SK-N-SH (cell line): ENCODE measurements around the gene ADGRA1. TPM values are rescaled to one million over a fixed set of nuclear protein-coding genes. Genes with fewer than 3 reads are reported as not detected.

Source experiments
- CTCF ChIA-PET: fragments of 300-600, 350-600 bp; formaldehyde crosslinking; extraction: SDS; loops from one replicate; lab custom pipeline; 2021; lab: Yijun Ruan, JAX
- POLR2A ChIA-PET: fragments of 350-600 bp; sonication (Branson Sonifier 250); formaldehyde crosslinking; extraction: SDS; loops from one replicate; lab custom pipeline; 2020; ENCODE audit warnings: antibody characterized with exemption, inconsistent platforms; lab: Yijun Ruan, JAX
- DNase-seq: peaks from one replicate; pipeline ENCODE4 v3.0.0; 2012
- H2AFZ ChIP-seq: fragments of 200-600 bp; sonication (generic); 2 replicates; pipeline ENCODE4 v1.8.1; 2016; ENCODE audit warnings: antibody characterized with exemption, mild to moderate bottlenecking, low read depth
- H3F3A ChIP-seq: fragments of 200-600 bp; sonication (generic); replicated peaks from 2 replicates; pipeline ENCODE3; 2016; ENCODE audit warnings: antibody characterized with exemption, mild to moderate bottlenecking; ENCODE audit not compliant: insufficient read depth
- H3K27ac ChIP-seq, 2 experiments: fragments of 200-500 bp in 1 of 2; fragments of 200-600 bp in 1 of 2; sonication (Bioruptor generic) in 1 of 2; sonication (generic), shearing (Covaris generic) in 1 of 2; 2 replicates each; pipeline versions ENCODE4 v1.5.1 to v1.6.1; 2014 to 2016; ENCODE audit warnings: low read depth in 2 of 2, inconsistent platforms in 1 of 2, low read length in 1 of 2, mild to moderate bottlenecking in 1 of 2, mixed read lengths in 1 of 2
- H3K27me3 ChIP-seq: fragments of 200-600 bp; sonication (generic), shearing (Covaris generic); 2 replicates; pipeline ENCODE4 v1.6.1; 2016; ENCODE audit warnings: mixed run types; ENCODE audit not compliant: insufficient read depth
- H3K36me3 ChIP-seq, 2 experiments: fragments of 200-500 bp in 1 of 2; fragments of 200-600 bp in 1 of 2; sonication (Bioruptor generic) in 1 of 2; sonication (generic) in 1 of 2; replicated peaks in 1 of 2; 2 replicates each; pipeline versions ENCODE3 to v1.5.1; 2014 to 2016; ENCODE audit warnings: low read length in 1 of 2, mild to moderate bottlenecking in 1 of 2; ENCODE audit not compliant: insufficient read depth in 2 of 2, control insufficient read depth in 1 of 2
- H3K4me1 ChIP-seq, 2 experiments: fragments of 200-500 bp in 1 of 2; fragments of 200-600 bp in 1 of 2; sonication (Bioruptor generic) in 1 of 2; sonication (generic), shearing (Covaris generic) in 1 of 2; 2 replicates each; pipeline versions ENCODE4 v1.5.1 to v1.6.1; 2014 to 2016; ENCODE audit warnings: low read depth in 1 of 2, low read length in 1 of 2, mixed run types in 1 of 2; ENCODE audit not compliant: insufficient read depth in 2 of 2, control insufficient read depth in 1 of 2
- H3K4me2 ChIP-seq: fragments of 200-600 bp; sonication (generic), shearing (Covaris generic); 2 replicates; pipeline ENCODE4 v1.6.1; 2017; ENCODE audit warnings: mixed run types
- H3K4me3 ChIP-seq, 2 experiments: fragments of 200-500 bp in 1 of 2; fragments of 200-600 bp in 1 of 2; sonication (Bioruptor generic) in 1 of 2; sonication (generic), shearing (Covaris generic) in 1 of 2; 2 replicates each; pipeline versions ENCODE4 v1.5.1 to v1.8.1; 2014 to 2016; ENCODE audit warnings: low read depth in 2 of 2, inconsistent platforms in 1 of 2, low read length in 1 of 2, mild to moderate bottlenecking in 1 of 2, mixed read lengths in 1 of 2, moderate library complexity in 1 of 2
- H3K79me2 ChIP-seq: fragments of 200-600 bp; sonication (generic); 2 replicates; pipeline ENCODE4 v1.8.1; 2017; ENCODE audit warnings: mild to moderate bottlenecking; ENCODE audit not compliant: insufficient read depth
- H3K9ac ChIP-seq: fragments of 200-600 bp; sonication (generic); 2 replicates; pipeline ENCODE4 v1.6.1; 2017; ENCODE audit warnings: mixed run types
- H3K9me2 ChIP-seq: fragments of 200-600 bp; sonication (generic); 2 replicates; pipeline ENCODE4 v1.6.1; 2017; ENCODE audit warnings: mixed run types
- H3K9me3 ChIP-seq: fragments of 200-600 bp; sonication (generic); 2 replicates; pipeline ENCODE4 v1.6.1; 2017; ENCODE audit warnings: mixed run types, mild to moderate bottlenecking, moderate library complexity
- H4K20me1 ChIP-seq: fragments of 200-600 bp; sonication (generic); 2 replicates; pipeline ENCODE4 v1.6.1; 2017; ENCODE audit warnings: mild to moderate bottlenecking, mixed run types; ENCODE audit not compliant: insufficient read depth
- CHD2 ChIP-seq: fragments of 150-350 bp; IDR thresholded peaks from 2 replicates; pipeline ENCODE4 v1.6.1; 2018; ENCODE audit warnings: low read length; ENCODE audit not compliant: partially characterized antibody
- ELF1 ChIP-seq: IDR thresholded peaks from 2 replicates; pipeline ENCODE4 v1.4.0; 2012
- EP300 ChIP-seq, 2 experiments: IDR thresholded peaks; 2 replicates each; pipeline versions ENCODE4 v1.4.0 to v1.6.1; 2012; ENCODE audit warnings: borderline replicate concordance in 1 of 2, low read depth in 1 of 2, low read length in 1 of 2
- EZH2phosphoT487 ChIP-seq: fragments of 200-600 bp; sonication (generic); IDR thresholded peaks from 2 replicates; pipeline ENCODE4 v1.6.1; 2017; ENCODE audit warnings: low read depth, mixed run types, mild to moderate bottlenecking, antibody characterized with exemption, moderate library complexity, borderline replicate concordance
- FOSL2 ChIP-seq: IDR thresholded peaks from 2 replicates; pipeline ENCODE4 v1.4.0; 2012; ENCODE audit warnings: low read depth, mild to moderate bottlenecking, moderate library complexity, borderline replicate concordance
- FOXJ3 ChIP-seq: sonication (generic); formaldehyde crosslinking; IDR thresholded peaks from 2 replicates; pipeline ENCODE4 v1.5.1; 2020; ENCODE audit warnings: mild to moderate bottlenecking, missing genetic modification reagents
- FOXM1 ChIP-seq: IDR thresholded peaks from 2 replicates; pipeline ENCODE4 v1.4.0; 2012; ENCODE audit warnings: low read depth, mild to moderate bottlenecking
- GABPA ChIP-seq: IDR thresholded peaks from 2 replicates; pipeline ENCODE4 v1.4.0; 2012; ENCODE audit warnings: low read depth, mild to moderate bottlenecking
- POLR2AphosphoS5 ChIP-seq: IDR thresholded peaks from 2 replicates; pipeline ENCODE4 v1.6.1; 2012; ENCODE audit warnings: low read depth, low read length
- RCOR1 ChIP-seq: fragments of 150-350 bp; IDR thresholded peaks from 2 replicates; pipeline ENCODE4 v1.6.1; 2017; ENCODE audit warnings: antibody characterized with exemption, low read length
- RFX5 ChIP-seq: IDR thresholded peaks from 2 replicates; pipeline ENCODE4 v1.6.1; 2012; ENCODE audit warnings: mild to moderate bottlenecking, improper control_type of control experiment, low read length
- SMC3 ChIP-seq: IDR thresholded peaks from 2 replicates; pipeline ENCODE4 v1.6.1; 2012; ENCODE audit warnings: low read depth, low read length, improper control_type of control experiment
- TAF1 ChIP-seq: IDR thresholded peaks from 2 replicates; pipeline ENCODE4 v1.6.1; 2012; ENCODE audit warnings: low read depth, mild to moderate bottlenecking, low read length, moderate library complexity, borderline replicate concordance
- TCF12 ChIP-seq: IDR thresholded peaks from 2 replicates; pipeline ENCODE4 v1.4.0; 2012
- TEAD4 ChIP-seq: IDR thresholded peaks from 2 replicates; pipeline ENCODE4 v1.4.0; 2012; ENCODE audit warnings: mild to moderate bottlenecking, borderline replicate concordance; ENCODE audit not compliant: insufficient read depth
- YY1 ChIP-seq: IDR thresholded peaks from 2 replicates; pipeline ENCODE4 v1.4.0; 2012; ENCODE audit warnings: low read depth, mild to moderate bottlenecking
- WGBS: methylation state at CpG from one replicate; pipeline ENCODE4 v1.1.6; 2017; ENCODE audit warnings: low lambda C conversion rate; 5-methylcytosine and 5-hydroxymethylcytosine counted together
- polyA plus RNA-seq, 3 experiments: library from polyadenylated mRNA; depleted of rRNA; stranded (reverse); fragments of >200 nt; gene quantifications; 2 replicates each; pipeline ENCODE4 v1.2.3, GENCODE V29; 2012
- TF ChIP-seq, protein P1 (sequence below): IDR thresholded peaks from 2 replicates; pipeline ENCODE4 v1.4.0; 2012; ENCODE audit warnings: low read depth, borderline replicate concordance
- TF ChIP-seq, protein P2 (sequence below): fragments of 150-350 bp; IDR thresholded peaks from 2 replicates; pipeline ENCODE4 v1.6.1; 2017; ENCODE audit warnings: antibody characterized with exemption, low read length, low read depth, borderline replicate concordance
- TF ChIP-seq, protein P3 (sequence below): fragments of 150-350 bp; IDR thresholded peaks from 2 replicates; pipeline ENCODE4 v1.6.1; 2016; ENCODE audit warnings: mild to moderate bottlenecking, low read depth, low read length
- TF ChIP-seq, protein P4 (sequence below): IDR thresholded peaks from 2 replicates; pipeline ENCODE4; 2012

Gene ADGRA1
- polyA plus RNA-seq, 1 of the 3 experiments (the other 2 are of a cell fraction) = not detected

DNA sequence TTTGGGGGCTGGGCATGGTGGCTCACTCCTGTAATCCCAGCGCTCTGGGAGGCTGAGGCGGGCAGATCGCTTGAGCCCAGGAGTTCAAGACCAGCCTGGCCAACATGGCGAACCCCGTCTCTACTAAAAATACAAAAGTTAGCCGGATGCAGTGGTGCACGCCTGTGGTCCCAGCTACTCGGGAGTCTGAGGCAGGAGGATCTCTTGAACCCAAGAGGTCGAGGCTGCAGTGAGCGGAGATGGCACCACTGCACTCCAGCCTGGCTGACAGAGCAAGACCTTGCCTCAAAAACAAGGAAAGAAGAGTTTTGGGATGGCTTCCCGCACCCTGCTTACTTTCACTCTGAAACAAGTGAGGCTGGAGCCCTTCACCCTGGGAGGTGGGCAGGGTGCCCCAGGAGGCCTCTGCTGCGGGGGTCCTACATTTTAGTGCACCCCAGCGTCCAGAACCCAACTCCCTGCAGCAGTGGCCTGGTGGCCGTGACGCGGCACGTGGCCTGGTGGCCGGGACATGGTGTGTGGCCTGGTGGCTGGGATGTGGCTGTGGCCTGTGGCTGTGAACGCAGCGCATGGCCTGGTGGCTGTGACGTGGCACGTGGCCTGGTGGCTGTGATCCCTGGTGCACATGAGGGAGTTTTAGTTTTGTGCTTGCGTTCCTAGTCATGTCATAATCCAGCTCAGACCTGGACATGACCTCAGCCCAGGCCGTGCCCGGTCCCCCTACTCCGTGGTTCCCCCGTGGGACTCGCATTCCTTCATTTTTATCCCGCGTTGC, 81.6 kb downstream of the ADGRA1 start:
- no peak for TF ChIP-seq EZH2phosphoT487
- TF ChIP-seq, protein P1, sequence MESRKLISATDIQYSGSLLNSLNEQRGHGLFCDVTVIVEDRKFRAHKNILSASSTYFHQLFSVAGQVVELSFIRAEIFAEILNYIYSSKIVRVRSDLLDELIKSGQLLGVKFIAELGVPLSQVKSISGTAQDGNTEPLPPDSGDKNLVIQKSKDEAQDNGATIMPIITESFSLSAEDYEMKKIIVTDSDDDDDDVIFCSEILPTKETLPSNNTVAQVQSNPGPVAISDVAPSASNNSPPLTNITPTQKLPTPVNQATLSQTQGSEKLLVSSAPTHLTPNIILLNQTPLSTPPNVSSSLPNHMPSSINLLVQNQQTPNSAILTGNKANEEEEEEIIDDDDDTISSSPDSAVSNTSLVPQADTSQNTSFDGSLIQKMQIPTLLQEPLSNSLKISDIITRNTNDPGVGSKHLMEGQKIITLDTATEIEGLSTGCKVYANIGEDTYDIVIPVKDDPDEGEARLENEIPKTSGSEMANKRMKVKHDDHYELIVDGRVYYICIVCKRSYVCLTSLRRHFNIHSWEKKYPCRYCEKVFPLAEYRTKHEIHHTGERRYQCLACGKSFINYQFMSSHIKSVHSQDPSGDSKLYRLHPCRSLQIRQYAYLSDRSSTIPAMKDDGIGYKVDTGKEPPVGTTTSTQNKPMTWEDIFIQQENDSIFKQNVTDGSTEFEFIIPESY = no peak
- no peak for TF ChIP-seq ELF1
- no peak for TF ChIP-seq TAF1
- no peak for TF ChIP-seq YY1
- TF ChIP-seq TCF12 = no peak
- TF ChIP-seq, protein P2, sequence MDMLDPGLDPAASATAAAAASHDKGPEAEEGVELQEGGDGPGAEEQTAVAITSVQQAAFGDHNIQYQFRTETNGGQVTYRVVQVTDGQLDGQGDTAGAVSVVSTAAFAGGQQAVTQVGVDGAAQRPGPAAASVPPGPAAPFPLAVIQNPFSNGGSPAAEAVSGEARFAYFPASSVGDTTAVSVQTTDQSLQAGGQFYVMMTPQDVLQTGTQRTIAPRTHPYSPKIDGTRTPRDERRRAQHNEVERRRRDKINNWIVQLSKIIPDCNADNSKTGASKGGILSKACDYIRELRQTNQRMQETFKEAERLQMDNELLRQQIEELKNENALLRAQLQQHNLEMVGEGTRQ = no peak
- 76% methylated on average over 22 of the region's 30 CpGs for WGBS

DNA sequence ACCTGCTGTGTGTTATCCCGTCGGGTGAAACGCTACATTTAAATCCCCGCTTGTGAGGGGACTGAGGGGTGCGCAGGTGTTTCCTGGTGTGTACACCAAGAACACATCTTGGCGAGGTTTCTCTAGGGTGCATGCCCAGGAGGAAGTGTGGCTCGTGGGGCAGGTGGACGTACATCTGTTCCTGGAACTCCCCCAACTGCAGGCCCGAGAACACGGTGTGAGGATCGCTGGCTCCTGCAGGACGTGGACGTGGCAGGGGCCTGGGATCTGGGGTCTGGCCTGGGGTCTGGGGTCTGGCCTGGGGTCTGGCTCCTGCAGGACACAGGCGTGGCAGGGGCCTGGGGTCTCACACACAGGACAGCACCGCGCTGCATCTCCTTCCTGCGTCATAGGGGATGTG, 82.4 kb downstream of the ADGRA1 start:
- ChIA-PET POLR2A (no interaction called here), CTCF (no interaction called here)
- Histone ChIP-seq H3K9me2 (no peaks in the 10 kb centered on the region), H3K79me2 (no peaks in the 10 kb centered on the region), H2AFZ (no peak overlapping the region), H3K27ac (no peak overlapping the region), H3K4me3 (no peak overlapping the region), H4K20me1 (no peaks in the 10 kb centered on the region), H3K27me3 (no peaks in the 10 kb centered on the region), H3K4me1 (no peaks in the 10 kb centered on the region), H3K4me2 (no peak overlapping the region), H3K9ac (no peak overlapping the region), H3K9me3 (no peaks in the 10 kb centered on the region), H3K36me3 (no peaks in the 10 kb centered on the region), H3F3A (no peaks in the 10 kb centered on the region)
- TF ChIP-seq POLR2AphosphoS5 = no peak
- TF ChIP-seq, protein P3, sequence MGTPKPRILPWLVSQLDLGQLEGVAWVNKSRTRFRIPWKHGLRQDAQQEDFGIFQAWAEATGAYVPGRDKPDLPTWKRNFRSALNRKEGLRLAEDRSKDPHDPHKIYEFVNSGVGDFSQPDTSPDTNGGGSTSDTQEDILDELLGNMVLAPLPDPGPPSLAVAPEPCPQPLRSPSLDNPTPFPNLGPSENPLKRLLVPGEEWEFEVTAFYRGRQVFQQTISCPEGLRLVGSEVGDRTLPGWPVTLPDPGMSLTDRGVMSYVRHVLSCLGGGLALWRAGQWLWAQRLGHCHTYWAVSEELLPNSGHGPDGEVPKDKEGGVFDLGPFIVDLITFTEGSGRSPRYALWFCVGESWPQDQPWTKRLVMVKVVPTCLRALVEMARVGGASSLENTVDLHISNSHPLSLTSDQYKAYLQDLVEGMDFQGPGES = no peak
- TF ChIP-seq, protein P4, sequence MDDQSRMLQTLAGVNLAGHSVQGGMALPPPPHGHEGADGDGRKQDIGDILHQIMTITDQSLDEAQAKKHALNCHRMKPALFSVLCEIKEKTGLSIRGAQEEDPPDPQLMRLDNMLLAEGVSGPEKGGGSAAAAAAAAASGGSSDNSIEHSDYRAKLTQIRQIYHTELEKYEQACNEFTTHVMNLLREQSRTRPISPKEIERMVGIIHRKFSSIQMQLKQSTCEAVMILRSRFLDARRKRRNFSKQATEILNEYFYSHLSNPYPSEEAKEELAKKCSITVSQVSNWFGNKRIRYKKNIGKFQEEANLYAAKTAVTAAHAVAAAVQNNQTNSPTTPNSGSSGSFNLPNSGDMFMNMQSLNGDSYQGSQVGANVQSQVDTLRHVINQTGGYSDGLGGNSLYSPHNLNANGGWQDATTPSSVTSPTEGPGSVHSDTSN = no peak
- TF ChIP-seq GABPA = no peak
- no peak for TF ChIP-seq SMC3
- no peak for TF ChIP-seq CHD2
- TF ChIP-seq FOXJ3 (CRISPR knock-in tag) = no peak
- no peak for TF ChIP-seq FOXM1
- TF ChIP-seq EP300 (IDR thresholded peaks at IDR 0.05; ENCODE audit: borderline replicate concordance in 1 of 2, low read depth in 1 of 2, low read length in 1 of 2) = no peak
- TF ChIP-seq TAF1 = no peak
- TF ChIP-seq, protein P1 = no peak
- no peak for TF ChIP-seq RCOR1
- TF ChIP-seq FOSL2 = no peak
- no peak for TF ChIP-seq ELF1
- TF ChIP-seq TEAD4 = no peak
- no peak for TF ChIP-seq YY1
- TF ChIP-seq RFX5 = no peak
- 69% methylated on average over 8 of the region's 17 CpGs for WGBS
- DNase-seq = no peak

More for the DNA sequence above, 81.6 kb downstream of the ADGRA1 start:
- Histone ChIP-seq H4K20me1 (no peaks in the 10 kb centered on the region), H2AFZ (no peak overlapping the region), H3K27me3 (no peaks in the 10 kb centered on the region), H3K4me1 (no peaks in the 10 kb centered on the region), H3K79me2 (no peaks in the 10 kb centered on the region), H3K9me2 (no peaks in the 10 kb centered on the region), H3F3A (no peaks in the 10 kb centered on the region), H3K36me3 (no peaks in the 10 kb centered on the region), H3K27ac (no peak overlapping the region), H3K9ac (no peak overlapping the region), H3K9me3 (no peaks in the 10 kb centered on the region), H3K4me2 (no peak overlapping the region), H3K4me3 (no peak overlapping the region)
- ChIA-PET POLR2A (no interaction called here), CTCF (interaction anchor here (1.7 kb wide), 1 partner anchor 26 kb away, joined by 7 read pairs; no protein-coding TSS in a partner anchor)
- no peak for DNase-seq
